Caco-2 (cell line): ENCODE results near the gene AGPAT2. TPM values are rescaled to one million over a fixed set of nuclear protein-coding genes. Genes with fewer than 3 reads are reported as not detected.

ENCODE experiments used
- BruUV-seq: library from RNA; stranded (reverse); fragments of 400-500 nt; replicated peaks from 2 replicates; lab custom pipeline; 2021; lab: Mats Ljungman, UMichigan
- CTCF ChIA-PET: fragments of 300-600 bp; sonication (Branson Sonifier 250); formaldehyde crosslinking; loops from one replicate; lab custom pipeline; 2022; ENCODE audit warnings: antibody characterized with exemption; lab: Charles Lee
- POLR2A ChIA-PET: fragments of 300-600 bp; sonication (Branson Sonifier 250); formaldehyde crosslinking; loops from one replicate; lab custom pipeline; 2022; ENCODE audit warnings: antibody characterized with exemption; lab: Charles Lee
- DNase-seq, 2 experiments: peaks; one replicate each; pipeline versions ENCODE4 v3.0.0 to v3.0.0-alpha.2; 2020 to 2022
- H3K27me3 ChIP-seq: replicated peaks from 2 replicates; pipeline ENCODE4 v1.6.0; 2011; ENCODE audit warnings: low read length; ENCODE audit not compliant: control insufficient read depth, insufficient read depth
- H3K36me3 ChIP-seq: 2 replicates; pipeline ENCODE4 v1.5.1; 2011; ENCODE audit warnings: low read length; ENCODE audit not compliant: control insufficient read depth, insufficient read depth
- H3K4me1 ChIP-seq: fragments of 250-450 bp; sonication (Bioruptor Pico); 2 replicates; pipeline ENCODE4 v1.5.1; 2020; ENCODE audit warnings: mild to moderate bottlenecking
- H3K4me3 ChIP-seq: 2 replicates; pipeline ENCODE4 v1.5.1; 2011; ENCODE audit warnings: low read depth, mild to moderate bottlenecking, control low read depth, low read length
- H3K9me3 ChIP-seq: fragments of 250-450 bp; sonication (Bioruptor Pico); 2 replicates; pipeline ENCODE4 v1.5.1; 2020; ENCODE audit warnings: mild to moderate bottlenecking, moderate library complexity
- H3K27ac Mint-ChIP-seq: one replicate; pipeline ENCODE4 v1.8.0; 2022; ENCODE audit warnings: mixed read lengths; ENCODE audit not compliant: unreplicated experiment
- H3K27me3 Mint-ChIP-seq: one replicate; pipeline ENCODE4 v1.8.0; 2022; ENCODE audit warnings: mixed read lengths; ENCODE audit not compliant: insufficient read depth, unreplicated experiment
- H3K36me3 Mint-ChIP-seq: one replicate; pipeline ENCODE4 v1.8.0; 2022; ENCODE audit warnings: mild to moderate bottlenecking, mixed read lengths; ENCODE audit not compliant: insufficient read depth, unreplicated experiment
- H3K4me1 Mint-ChIP-seq: one replicate; pipeline ENCODE4 v1.8.0; 2022; ENCODE audit warnings: low read depth, mixed read lengths; ENCODE audit not compliant: unreplicated experiment
- H3K4me3 Mint-ChIP-seq: one replicate; pipeline ENCODE4 v1.8.0; 2022; ENCODE audit warnings: mild to moderate bottlenecking, moderate library complexity, mixed read lengths; ENCODE audit not compliant: unreplicated experiment
- H3K9me3 Mint-ChIP-seq: one replicate; pipeline ENCODE4 v1.8.0; 2022; ENCODE audit warnings: mixed read lengths; ENCODE audit not compliant: unreplicated experiment
- intact Hi-C: fragments of 100-400 bp; cut with micrococcal nuclease; formaldehyde crosslinking; loops from one replicate; pipeline ENCODE4 v1.10.0; 2022; ENCODE audit not compliant: unreplicated experiment
- total RNA-seq: library from RNA; stranded (reverse); gene quantifications from 2 replicates; pipeline ENCODE4 v1.2.3, GENCODE V29; 2022
- TF ChIP-seq, protein P1 (sequence below), 2 experiments: fragments of 200-600 bp in 1 of 2; IDR thresholded peaks; 1 replicate in 1 of 2; 2 replicates in 1 of 2; pipeline versions ENCODE4 v1.5.1 to v1.8.0; 2011 to 2022; ENCODE audit warnings: antibody characterized with exemption in 1 of 2, control low read depth in 1 of 2, inconsistent platforms in 1 of 2, low read depth in 1 of 2, low read length in 1 of 2, mild to moderate bottlenecking in 1 of 2, moderate library complexity in 1 of 2; ENCODE audit not compliant: insufficient read depth in 1 of 2, severe bottlenecking in 1 of 2, unreplicated experiment in 1 of 2

AGPAT2 gene
- total RNA-seq, 1 experiment from 2014 or later, result 68.7 TPM

DNA sequence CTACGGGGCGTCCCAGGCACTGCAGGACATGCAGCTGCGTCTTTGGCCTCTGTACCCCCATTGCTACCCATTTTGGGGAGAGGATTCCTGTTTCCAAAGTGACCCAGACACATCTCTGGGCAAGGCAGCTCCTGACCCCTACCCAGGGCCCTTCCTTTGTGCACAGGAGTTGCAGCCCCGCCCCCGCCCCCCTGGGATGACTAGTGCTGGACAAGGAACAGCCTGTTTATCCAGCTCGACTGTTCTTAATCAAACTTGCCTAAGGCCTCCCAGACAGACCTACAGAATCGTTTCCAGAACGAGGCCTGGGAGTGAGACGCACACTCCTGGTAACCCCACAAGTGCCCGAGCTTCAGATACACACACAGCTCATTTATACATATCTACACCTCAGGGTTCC lies 38.4 kb upstream of the AGPAT2 start:
- no TSS peak for BruUV-seq
- intact Hi-C loops, result loop anchor here (1.0 kb wide), 1 partner anchor 27 kb away; no protein-coding TSS in a partner anchor

DNA sequence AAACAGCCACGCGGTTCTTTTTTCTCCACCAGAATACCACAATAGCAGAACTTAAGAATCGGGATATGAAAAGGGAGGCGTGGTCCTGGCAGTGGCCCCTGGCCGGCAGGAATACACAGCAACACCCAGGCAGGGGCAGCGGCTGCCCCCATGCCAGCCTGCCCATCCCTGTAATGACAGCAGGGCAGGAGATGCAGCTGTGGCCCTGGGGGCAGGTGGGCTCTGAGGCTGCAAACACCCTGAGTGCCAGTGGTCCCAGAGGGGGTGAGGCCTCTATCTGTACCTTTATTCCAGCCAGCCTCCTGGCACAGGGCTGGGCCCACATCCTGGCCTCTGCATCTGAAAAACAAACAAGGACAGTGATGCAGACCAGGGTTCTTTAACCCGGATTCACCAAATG lies 37.5 kb upstream of the AGPAT2 start:
- TF ChIP-seq, protein P1, sequence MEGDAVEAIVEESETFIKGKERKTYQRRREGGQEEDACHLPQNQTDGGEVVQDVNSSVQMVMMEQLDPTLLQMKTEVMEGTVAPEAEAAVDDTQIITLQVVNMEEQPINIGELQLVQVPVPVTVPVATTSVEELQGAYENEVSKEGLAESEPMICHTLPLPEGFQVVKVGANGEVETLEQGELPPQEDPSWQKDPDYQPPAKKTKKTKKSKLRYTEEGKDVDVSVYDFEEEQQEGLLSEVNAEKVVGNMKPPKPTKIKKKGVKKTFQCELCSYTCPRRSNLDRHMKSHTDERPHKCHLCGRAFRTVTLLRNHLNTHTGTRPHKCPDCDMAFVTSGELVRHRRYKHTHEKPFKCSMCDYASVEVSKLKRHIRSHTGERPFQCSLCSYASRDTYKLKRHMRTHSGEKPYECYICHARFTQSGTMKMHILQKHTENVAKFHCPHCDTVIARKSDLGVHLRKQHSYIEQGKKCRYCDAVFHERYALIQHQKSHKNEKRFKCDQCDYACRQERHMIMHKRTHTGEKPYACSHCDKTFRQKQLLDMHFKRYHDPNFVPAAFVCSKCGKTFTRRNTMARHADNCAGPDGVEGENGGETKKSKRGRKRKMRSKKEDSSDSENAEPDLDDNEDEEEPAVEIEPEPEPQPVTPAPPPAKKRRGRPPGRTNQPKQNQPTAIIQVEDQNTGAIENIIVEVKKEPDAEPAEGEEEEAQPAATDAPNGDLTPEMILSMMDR (IDR thresholded peaks at IDR 0.05; ENCODE audit: insufficient read depth in 1 of 2, low read depth in 1 of 2, low read length in 1 of 2, severe bottlenecking in 1 of 2, unreplicated experiment in 1 of 2), result no peak
- Histone ChIP-seq H3K4me1 (peaks cover 17% of the 10 kb centered on the region), H3K27me3 (no peaks in the 10 kb centered on the region), H3K36me3 (peaks cover 17% of the 10 kb centered on the region), H3K4me3 (no peak overlapping the region), H3K9me3 (no peaks in the 10 kb centered on the region)
- H3K9me3 Mint-ChIP-seq, result no peaks in the 10 kb centered on the region
- peak overlapping the region; percentile 50 for H3K27ac Mint-ChIP-seq
- ChIA-PET CTCF (no interaction called here), POLR2A (interaction anchor here (0.7 kb wide), 1 partner anchor 340 kb away, joined by 10 read pairs; no protein-coding TSS in a partner anchor)
- DNase-seq, result no peak
- intact Hi-C loops, result no loop called here
- no peaks in the 10 kb centered on the region for H3K27me3 Mint-ChIP-seq
- BruUV-seq, result no TSS peak
- H3K4me3 Mint-ChIP-seq, result no peak overlapping the region
- H3K4me1 Mint-ChIP-seq, result peaks cover 10% of the 10 kb centered on the region
- H3K36me3 Mint-ChIP-seq, result peaks cover 93% of the 10 kb centered on the region

More for the DNA sequence above, 38.4 kb upstream of the AGPAT2 start:
- POLR2A ChIA-PET, result interaction anchor here (0.7 kb wide), 1 partner anchor 339 kb away, joined by 10 read pairs; no protein-coding TSS in a partner anchor
- CTCF ChIA-PET, result interaction anchor here (0.7 kb wide), 1 partner anchor 13 kb away, joined by 4 read pairs; no protein-coding TSS in a partner anchor
- no peak overlapping the region for H3K27ac Mint-ChIP-seq
- no peaks in the 10 kb centered on the region for H3K9me3 ChIP-seq
- H3K4me3 Mint-ChIP-seq, result peak overlapping the region; percentile 97
- H3K36me3 ChIP-seq, result peaks cover 17% of the 10 kb centered on the region
- H3K4me3 ChIP-seq, result peak overlapping the region; percentile 99
- TF ChIP-seq, protein P1 (IDR thresholded peaks at IDR 0.05; ENCODE audit: insufficient read depth in 1 of 2, low read depth in 1 of 2, low read length in 1 of 2, severe bottlenecking in 1 of 2, unreplicated experiment in 1 of 2), result no peak
- H3K36me3 Mint-ChIP-seq, result peaks cover 85% of the 10 kb centered on the region
- H3K27me3 Mint-ChIP-seq, result no peaks in the 10 kb centered on the region
- peaks cover 10% of the 10 kb centered on the region for H3K4me1 Mint-ChIP-seq
- DNase-seq, result no peak
- H3K27me3 ChIP-seq, result no peaks in the 10 kb centered on the region
- peaks cover 17% of the 10 kb centered on the region for H3K4me1 ChIP-seq
- H3K9me3 Mint-ChIP-seq, result no peaks in the 10 kb centered on the region

DNA sequence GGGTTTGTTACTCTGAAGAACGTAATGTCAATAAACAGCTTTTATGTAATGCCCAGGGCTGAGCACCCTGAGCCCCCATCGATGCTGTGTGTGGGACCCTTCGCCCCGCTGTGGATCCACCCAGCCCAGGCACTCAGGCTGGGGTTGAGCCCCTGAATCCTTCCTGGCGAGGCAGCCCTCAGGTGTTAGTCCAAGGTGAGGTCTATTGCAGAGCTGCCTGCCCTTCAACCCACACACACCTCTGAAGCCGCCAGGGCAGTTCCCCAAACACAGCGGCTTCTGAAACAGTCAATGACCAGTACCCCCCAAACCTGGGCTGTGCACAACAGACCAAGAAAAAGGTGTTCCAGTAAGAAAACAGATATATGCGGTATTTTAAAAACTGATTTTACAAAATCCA lies 36.7 kb upstream of the AGPAT2 start:
- peaks cover 10% of the 10 kb centered on the region for H3K4me1 Mint-ChIP-seq
- Histone ChIP-seq H3K4me3 (no peak overlapping the region), H3K9me3 (no peaks in the 10 kb centered on the region), H3K4me1 (peaks cover 17% of the 10 kb centered on the region), H3K27me3 (no peaks in the 10 kb centered on the region), H3K36me3 (peaks cover 17% of the 10 kb centered on the region)
- ChIA-PET CTCF (no interaction called here), POLR2A (no interaction called here)
- no peak for DNase-seq
- TF ChIP-seq, protein P1 (IDR thresholded peaks at IDR 0.05; ENCODE audit: insufficient read depth in 1 of 2, low read depth in 1 of 2, low read length in 1 of 2, severe bottlenecking in 1 of 2, unreplicated experiment in 1 of 2), result no peak
- no peaks in the 10 kb centered on the region for H3K9me3 Mint-ChIP-seq
- no TSS peak for BruUV-seq
- no peak overlapping the region for H3K4me3 Mint-ChIP-seq
- no peaks in the 10 kb centered on the region for H3K27me3 Mint-ChIP-seq
- H3K36me3 Mint-ChIP-seq, result peaks cover 98% of the 10 kb centered on the region
- peak overlapping the region; percentile 50 for H3K27ac Mint-ChIP-seq
- intact Hi-C loops, result no loop called here
